ENCODE results near the gene DIS3L. TPM values are rescaled to one million over a fixed set of nuclear protein-coding genes. Genes with fewer than 3 reads are reported as not detected.
"Not testable (repeated sequence)": the region's sequence is repeated elsewhere in the genome, so short reads cannot be mapped to it uniquely, and the experiment has no call there.

Gene DIS3L
- total RNA-seq, result 21.6 and 27.9 TPM in 2 replicates
- 5.1 and 7.8 TPM in 2 replicates for polyA plus RNA-seq
- 10.3 and 11.4 TPM in 2 replicates for polyA plus RNA-seq (2011; cell fraction: cytosol; rRNA removed)
- polyA plus RNA-seq (2011; cell fraction: nucleus; rRNA removed), result 15.8 and 21.8 TPM in 2 replicates
- polyA plus RNA-seq (2012), result 12.0 and 21.6 TPM in 2 replicates
- 32.8 and 34.5 TPM in 2 replicates for polyA minus RNA-seq
- polyA minus RNA-seq (2011; cell fraction: cytosol; rRNA and poly(A)+ RNA removed), result 29.3 TPM
- polyA minus RNA-seq (2011; cell fraction: nucleus; rRNA and poly(A)+ RNA removed), result 11.5 and 16.8 TPM in 2 replicates
- Bru-seq, nascent RNA, result percentile 71 among the genes with signal in this experiment
- BruChase-seq, experiment 1, labeled RNA remaining after a 6-hour chase, result percentile 71 among the genes with signal in this experiment
- BruChase-seq, experiment 2, labeled RNA remaining after a 2-hour chase, result percentile 62 among the genes with signal in this experiment
- long read RNA-seq, transcript DIS3L-202 (17 exons, 3,647 nt), result major isoform, 27 of 56 reads
- long read RNA-seq, partial matches to known transcripts, result 7 of 56 reads
- long read RNA-seq, other reads (novel, unspliced or antisense), result 21 of 56 reads

DNA sequence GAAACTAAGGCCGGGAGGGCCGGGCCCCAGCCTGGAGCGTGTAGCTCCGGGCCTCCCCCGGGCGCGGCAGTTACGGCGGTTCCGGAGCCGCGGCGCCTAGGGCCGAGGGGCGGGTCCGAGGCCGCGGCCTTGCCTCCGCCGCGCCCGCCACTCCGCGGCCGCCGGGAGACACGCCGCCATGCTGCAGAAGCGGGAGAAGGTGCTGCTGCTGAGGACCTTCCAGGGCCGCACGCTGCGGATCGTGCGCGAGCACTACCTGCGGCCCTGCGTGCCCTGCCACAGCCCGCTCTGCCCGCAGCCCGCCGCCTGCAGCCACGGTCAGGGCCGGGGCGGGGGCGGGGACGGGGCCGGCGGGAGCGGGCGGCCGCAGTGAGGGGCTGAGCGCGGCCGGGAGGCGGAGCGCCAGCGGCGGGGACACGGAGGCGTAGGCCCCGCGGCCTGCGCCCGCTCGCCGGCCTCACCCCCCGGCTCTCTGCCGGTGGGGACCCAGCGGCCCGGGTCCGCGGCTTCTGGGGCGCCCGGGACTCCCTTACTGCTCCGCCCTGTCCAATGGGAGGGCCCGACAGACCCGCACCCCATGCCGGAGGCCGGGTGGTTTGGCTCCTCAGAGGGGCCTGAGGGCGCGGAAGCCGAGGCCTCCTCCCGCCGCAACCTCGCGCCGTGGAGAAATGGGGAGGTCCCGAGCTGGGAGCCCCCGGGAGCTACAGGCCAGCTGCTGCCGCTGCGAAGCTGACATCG is at the start of gene DIS3L:
Gene DIS3L, plus strand, starts transcription at position 150 of the 738 bp plus-strand sequence. Its CDS starts 29 bp downstream, at position 179.
- Histone ChIP-seq H3K9me1 (replicated peaks; ENCODE audit: control insufficient read depth, extremely low read depth, insufficient read depth, low read length) (no peaks in the 10 kb centered on the region), H3K27ac (ENCODE audit: insufficient read depth, low read depth, low read length) (peak within 1 kb of the TSS; percentile 71), H3K27me3 (ENCODE audit: control insufficient read depth in 2 of 2, insufficient read depth in 2 of 2, low read length in 2 of 2) (no peaks in the 10 kb centered on the region), H3K9ac (replicated peaks; ENCODE audit: extremely low read depth, insufficient read depth, low read length) (peak within 1 kb of the TSS; percentile 88), H3K4me3 (replicated peaks in 1 of 3; ENCODE audit: insufficient read depth in 1 of 3, low read depth in 1 of 3, low read length in 3 of 3) (peak within 1 kb of the TSS; percentile 69 to 78 (median 76)), H3K4me1 (ENCODE audit: control insufficient read depth, extremely low read depth, insufficient read depth, low read length) (peaks cover 30% of the 10 kb centered on the region), H3K9me3 (replicated peaks; ENCODE audit: control insufficient read depth, insufficient read depth, low read length) (no peaks in the 10 kb centered on the region), H3K4me2 (ENCODE audit: insufficient read depth, low read length) (peak within 1 kb of the TSS; percentile 88), H3K36me3 (ENCODE audit: control insufficient read depth in 2 of 2, extremely low read depth in 1 of 2, insufficient read depth in 2 of 2, low read length in 2 of 2) (no peaks in the 10 kb centered on the region), H4K20me1 (replicated peaks; ENCODE audit: control insufficient read depth, extremely low read depth, insufficient read depth, low read length) (no peaks in the 10 kb centered on the region), H3K79me2 (ENCODE audit: control insufficient read depth, insufficient read depth, low read length) (peaks cover 10% of the 10 kb centered on the region), H2AFZ (ENCODE audit: low read depth, low read length) (peak within 1 kb of the TSS; percentile 98)
- no TSS peak for BruUV-seq (replicated peaks)
- CTCF ChIA-PET, result interaction anchor here (4.3 kb wide), 1 partner anchor 205 kb away, joined by 36 read pairs; the partner anchor contains the start of gene SNAPC5
- dilution Hi-C loops (cut with MboI; ENCODE audit: extremely low pct_ligation_motif_present, low sequenced_read_pairs), result no loop called here
- DNase-seq (ENCODE audit: low read depth, low spot score) (peak; percentile 53), FAIRE-seq (peak; percentile 81)
- TF ChIP-seq POLR2AphosphoS5 (IDR thresholded peaks at IDR 0.05; ENCODE audit: insufficient read depth, low read depth, low read length) (peak; percentile 83), EZH2 (IDR thresholded peaks at IDR 0.05; ENCODE audit: borderline replicate concordance, low read depth, low read length, severe bottlenecking) (no peak), GATA2 (IDR thresholded peaks at IDR 0.05; ENCODE audit: insufficient read depth, insufficient read length, low read depth, low read length) (no peak), MYC (IDR thresholded peaks at IDR 0.05; ENCODE audit: low read depth, low read length) (no peak), POLR2A (IDR thresholded peaks at IDR 0.05; ENCODE audit: low read depth, low read length) (peak; percentile 59)
- TF ChIP-seq, protein P1, sequence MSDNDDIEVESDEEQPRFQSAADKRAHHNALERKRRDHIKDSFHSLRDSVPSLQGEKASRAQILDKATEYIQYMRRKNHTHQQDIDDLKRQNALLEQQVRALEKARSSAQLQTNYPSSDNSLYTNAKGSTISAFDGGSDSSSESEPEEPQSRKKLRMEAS (IDR thresholded peaks at IDR 0.05; ENCODE audit: insufficient read depth, insufficient read length), result no peak
- TF ChIP-seq, protein P2, sequence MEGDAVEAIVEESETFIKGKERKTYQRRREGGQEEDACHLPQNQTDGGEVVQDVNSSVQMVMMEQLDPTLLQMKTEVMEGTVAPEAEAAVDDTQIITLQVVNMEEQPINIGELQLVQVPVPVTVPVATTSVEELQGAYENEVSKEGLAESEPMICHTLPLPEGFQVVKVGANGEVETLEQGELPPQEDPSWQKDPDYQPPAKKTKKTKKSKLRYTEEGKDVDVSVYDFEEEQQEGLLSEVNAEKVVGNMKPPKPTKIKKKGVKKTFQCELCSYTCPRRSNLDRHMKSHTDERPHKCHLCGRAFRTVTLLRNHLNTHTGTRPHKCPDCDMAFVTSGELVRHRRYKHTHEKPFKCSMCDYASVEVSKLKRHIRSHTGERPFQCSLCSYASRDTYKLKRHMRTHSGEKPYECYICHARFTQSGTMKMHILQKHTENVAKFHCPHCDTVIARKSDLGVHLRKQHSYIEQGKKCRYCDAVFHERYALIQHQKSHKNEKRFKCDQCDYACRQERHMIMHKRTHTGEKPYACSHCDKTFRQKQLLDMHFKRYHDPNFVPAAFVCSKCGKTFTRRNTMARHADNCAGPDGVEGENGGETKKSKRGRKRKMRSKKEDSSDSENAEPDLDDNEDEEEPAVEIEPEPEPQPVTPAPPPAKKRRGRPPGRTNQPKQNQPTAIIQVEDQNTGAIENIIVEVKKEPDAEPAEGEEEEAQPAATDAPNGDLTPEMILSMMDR (IDR thresholded peaks at IDR 0.05; ENCODE audit: extremely low read depth in 1 of 2, insufficient read depth in 1 of 2, low read depth in 1 of 2, low read length in 2 of 2), result no peak
- intact Hi-C loops (cut with micrococcal nuclease), result loop anchor here (2.0 kb wide), 2 partner anchors 93 to 203 kb away; partner anchors contain the start of genes MAP2K1 and SNAPC5
- POLR2A ChIA-PET, result interaction anchor here (0.9 kb wide), 1 partner anchor 505 kb away, joined by 6 read pairs; no protein-coding TSS in a partner anchor

DNA sequence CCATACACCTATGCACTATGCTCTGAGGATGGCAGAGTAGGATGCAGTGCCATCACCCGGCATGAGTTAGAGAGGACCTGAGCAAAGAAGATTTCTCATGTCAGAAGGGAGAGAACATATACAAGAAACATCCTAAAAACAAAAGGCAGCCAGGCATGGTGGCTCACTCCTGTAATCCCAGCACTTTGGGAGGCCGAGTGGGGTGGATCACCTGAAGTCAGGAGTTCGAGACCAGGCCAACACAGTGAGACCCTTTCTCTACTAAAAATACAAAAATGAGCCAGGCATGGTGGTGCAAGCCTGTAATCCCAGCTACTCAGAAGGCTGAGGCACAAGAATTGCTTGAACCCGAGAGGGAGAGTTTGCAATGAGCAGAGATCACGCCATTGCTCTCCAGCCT is 47.5 kb upstream of the DIS3L start:
- CTCF ChIA-PET; H3K9ac ChIP-seq (replicated peaks; ENCODE audit: extremely low read depth, insufficient read depth, low read length); FAIRE-seq: not testable (repeated sequence)

More for the DNA sequence above, 47.5 kb upstream of the DIS3L start:
- H3K4me2 ChIP-seq (ENCODE audit: insufficient read depth, low read length); H3K27ac ChIP-seq (ENCODE audit: insufficient read depth, low read depth, low read length); H2AFZ ChIP-seq (ENCODE audit: low read depth, low read length); H4K20me1 ChIP-seq (replicated peaks; ENCODE audit: control insufficient read depth, extremely low read depth, insufficient read depth, low read length); dilution Hi-C loops (cut with MboI; ENCODE audit: extremely low pct_ligation_motif_present, low sequenced_read_pairs); H3K4me3 ChIP-seq (replicated peaks in 1 of 3; ENCODE audit: insufficient read depth in 1 of 3, low read depth in 1 of 3, low read length in 3 of 3); BruUV-seq (replicated peaks); H3K36me3 ChIP-seq (ENCODE audit: control insufficient read depth in 2 of 2, extremely low read depth in 1 of 2, insufficient read depth in 2 of 2, low read length in 2 of 2); H3K79me2 ChIP-seq (ENCODE audit: control insufficient read depth, insufficient read depth, low read length); POLR2A ChIA-PET; H3K9me3 ChIP-seq (replicated peaks; ENCODE audit: control insufficient read depth, insufficient read depth, low read length); intact Hi-C loops (cut with micrococcal nuclease); H3K4me1 ChIP-seq (ENCODE audit: control insufficient read depth, extremely low read depth, insufficient read depth, low read length); H3K9me1 ChIP-seq (replicated peaks; ENCODE audit: control insufficient read depth, extremely low read depth, insufficient read depth, low read length); DNase-seq (ENCODE audit: low read depth, low spot score): not testable (repeated sequence)
- H3K27me3 ChIP-seq (ENCODE audit: control insufficient read depth in 2 of 2, insufficient read depth in 2 of 2, low read length in 2 of 2), result peaks cover 31 to 39% of the 10 kb centered on the region in 2 experiments
